Ishikawa (cell line): Measurements from ENCODE around the gene ALPL.

ENCODE experiments used
- CEBPB ChIP-seq: IDR thresholded peaks from 2 replicates; pipeline ENCODE4 v1.6.1; 2012
- CREB1 ChIP-seq: IDR thresholded peaks from 2 replicates; pipeline ENCODE4 v1.6.1; 2012; ENCODE audit warnings: low read depth
- EGR1 ChIP-seq: IDR thresholded peaks from 2 replicates; pipeline ENCODE4 v1.6.1; 2012
- EP300 ChIP-seq: IDR thresholded peaks from 2 replicates; pipeline ENCODE4 v1.6.1; 2012; ENCODE audit warnings: borderline replicate concordance
- FOXM1 ChIP-seq: IDR thresholded peaks from 2 replicates; pipeline ENCODE4 v1.6.1; 2012; ENCODE audit warnings: low read depth, borderline replicate concordance
- MAX ChIP-seq: IDR thresholded peaks from 2 replicates; pipeline ENCODE4 v1.6.1; 2012
- NFIC ChIP-seq: IDR thresholded peaks from 2 replicates; pipeline ENCODE4 v1.6.1; 2012
- RAD21 ChIP-seq: IDR thresholded peaks from 2 replicates; pipeline ENCODE4 v1.6.1; 2012; ENCODE audit warnings: low read depth
- REST ChIP-seq: IDR thresholded peaks from 2 replicates; pipeline ENCODE4 v1.6.1; 2012; ENCODE audit warnings: low read depth, mild to moderate bottlenecking
- TAF1 ChIP-seq: IDR thresholded peaks from 2 replicates; pipeline ENCODE4 v1.6.1; 2012; ENCODE audit warnings: low read depth, mild to moderate bottlenecking
- TCF12 ChIP-seq: IDR thresholded peaks from 2 replicates; pipeline ENCODE4 v1.6.1; 2012; ENCODE audit warnings: low read depth
- TEAD4 ChIP-seq: IDR thresholded peaks from 2 replicates; pipeline ENCODE4 v1.6.1; 2012
- USF1 ChIP-seq: IDR thresholded peaks from 2 replicates; pipeline ENCODE4 v1.6.1; 2012
- YY1 ChIP-seq: IDR thresholded peaks from 2 replicates; pipeline ENCODE4 v1.6.1; 2012; ENCODE audit warnings: low read depth
- ZBTB7A ChIP-seq: IDR thresholded peaks from 2 replicates; pipeline ENCODE4 v1.6.1; 2012; ENCODE audit warnings: low read depth

ALPL gene

GRCh38 chr1:21511579-21512522 is 2.6 kb downstream of the ALPL start:
- TF ChIP-seq ZBTB7A: no peak

- TF ChIP-seq REST: no peak
- TF ChIP-seq CEBPB: no peak
- no peak for TF ChIP-seq YY1
- no peak for TF ChIP-seq EP300
- no peak for TF ChIP-seq TAF1
- TF ChIP-seq EGR1: no peak
- TF ChIP-seq FOXM1: no peak
- no peak for TF ChIP-seq NFIC
- no peak for TF ChIP-seq RAD21
- TF ChIP-seq ZBTB7A: no peak
- TF ChIP-seq TEAD4: no peak
- TF ChIP-seq TCF12: no peak
- no peak for TF ChIP-seq MAX
- TF ChIP-seq USF1: no peak
- TF ChIP-seq CREB1: no peak
Observed at GRCh38 chr1:21514245-21514644, 5.0 kb downstream of the ALPL start.

GRCh38 chr1:21517161-21517589 is 8.0 kb downstream of the ALPL start:
- no peak for TF ChIP-seq USF1
- TF ChIP-seq CEBPB: peak; percentile 59

- TF ChIP-seq EGR1 (no peak), RAD21 (no peak), EP300 (no peak)
Observed at GRCh38 chr1:21517660-21518480, 8.6 kb downstream of the ALPL start.

GRCh38 chr1:21518774-21519455 is 9.7 kb downstream of the ALPL start:
- TF ChIP-seq ZBTB7A: no peak
- TF ChIP-seq MAX: no peak

- no peak for TF ChIP-seq FOXM1
- no peak for TF ChIP-seq NFIC
- TF ChIP-seq RAD21: no peak
- no peak for TF ChIP-seq CEBPB
- TF ChIP-seq TAF1: no peak
- TF ChIP-seq MAX: no peak
- TF ChIP-seq EGR1: no peak
- TF ChIP-seq CREB1: no peak
- no peak for TF ChIP-seq YY1
- TF ChIP-seq TEAD4: no peak
- no peak for TF ChIP-seq EP300
- no peak for TF ChIP-seq ZBTB7A
- TF ChIP-seq TCF12: no peak
Observed at GRCh38 chr1:21520899-21521716, 11.9 kb downstream of the ALPL start.

- TF ChIP-seq EGR1: no peak
- no peak for TF ChIP-seq FOXM1
Observed at GRCh38 chr1:21521717-21522060, 12.5 kb downstream of the ALPL start.
